Activated T-cell treated with anti-CD3 and anti-CD28 coated beads, Interleukin-2, amount 50 U/mL, for 4 hours (primary cell): ENCODE results near the gene ZIC1. TPM values are rescaled to one million over a fixed set of nuclear protein-coding genes. Genes with fewer than 3 reads are reported as not detected.

Experiments
- ATAC-seq, 2 donors: fragments of 200-7000 bp; cut with Tn5 transposase; one replicate each; pipeline ENCODE4 v1.10.0; 2021
- DNase-seq: peaks from one replicate; pipeline ENCODE4 v3.0.0-alpha.2; 2020
- H3K27me3 Mint-ChIP-seq: one replicate; pipeline ENCODE4 v1.8.0; 2021; ENCODE audit warnings: low read depth, mixed read lengths
- H3K36me3 Mint-ChIP-seq: one replicate; pipeline ENCODE4 v1.8.0; 2022; ENCODE audit warnings: mixed read lengths; ENCODE audit not compliant: insufficient read depth
- H3K4me1 Mint-ChIP-seq: one replicate; pipeline ENCODE4 v1.8.0; 2021; ENCODE audit warnings: low read depth, mixed read lengths
- H3K4me3 Mint-ChIP-seq: one replicate; pipeline ENCODE4 v1.8.0; 2021; ENCODE audit warnings: mild to moderate bottlenecking, moderate library complexity, mixed read lengths
- H3K9me3 Mint-ChIP-seq: one replicate; pipeline ENCODE4 v1.8.0; 2021; ENCODE audit warnings: mixed read lengths
- total RNA-seq, 3 donors: library from RNA; stranded (reverse); gene quantifications; one replicate each; pipeline ENCODE4 v1.2.1, GENCODE V29; 2021

The ZIC1 gene
- total RNA-seq, result not detected

DNA sequence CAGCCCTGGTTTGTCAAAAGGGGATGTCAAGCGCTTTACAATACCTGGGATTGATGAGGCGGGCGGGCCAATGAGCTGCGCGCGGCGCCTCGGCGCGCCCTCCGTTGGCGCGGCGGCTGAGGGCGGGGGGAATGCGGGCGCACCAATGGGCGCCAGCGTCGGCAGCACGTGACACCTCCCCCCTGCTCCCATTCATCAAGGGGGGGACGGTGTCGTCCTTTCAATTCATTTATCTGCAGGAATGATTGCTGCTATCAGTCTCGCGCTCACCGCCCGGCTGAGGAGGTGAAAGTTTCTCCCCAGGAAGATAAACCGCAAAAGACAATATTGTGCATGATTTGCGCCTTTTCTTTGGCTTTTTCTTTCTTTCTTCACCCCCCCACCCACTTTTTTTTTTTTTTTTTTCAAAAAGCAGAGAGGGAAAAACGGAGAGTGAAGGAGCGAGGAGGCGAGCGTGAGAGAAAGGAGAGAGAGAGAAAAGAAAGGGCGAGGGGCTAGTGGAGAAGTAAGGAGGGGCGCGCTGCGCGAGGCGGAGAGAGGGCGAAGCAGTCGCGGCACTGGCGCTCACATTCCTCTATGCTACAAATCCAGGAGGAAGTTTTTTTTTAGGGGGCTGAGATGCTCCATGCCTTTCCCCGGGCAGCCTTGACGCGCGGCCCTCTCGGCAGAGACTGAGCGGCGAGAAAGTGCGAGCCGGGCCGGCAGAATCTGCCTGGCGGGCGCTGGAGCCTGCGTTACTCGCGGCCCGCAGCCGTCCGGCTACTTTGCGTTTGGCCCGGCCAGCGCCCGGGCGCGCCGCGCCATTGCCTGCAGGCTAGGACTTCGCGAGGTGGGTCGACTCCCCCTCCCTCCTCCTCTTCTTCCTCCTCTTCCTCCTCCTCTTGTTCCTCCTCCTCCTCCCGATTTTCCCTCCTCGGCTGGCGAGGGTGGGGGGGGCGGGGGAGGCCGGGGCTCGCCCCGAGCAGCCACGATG lies at the start of gene ZIC1:
TSS of gene ZIC1 (plus strand) at position 223 of the 973 bp plus-strand sequence. CDS start at position 971, 748 bp downstream.
- ATAC-seq (no peak), DNase-seq (no peak)
- Mint-ChIP-seq H3K27me3 (peaks cover 88% of the 10 kb centered on the region), H3K36me3 (no peaks in the 10 kb centered on the region), H3K4me3 (no peak within 1 kb of the TSS), H3K4me1 (peaks cover 33% of the 10 kb centered on the region), H3K9me3 (peaks cover 19% of the 10 kb centered on the region)

GRCh38 chr3:147360051-147360439 lies 49.1 kb upstream of the ZIC1 start:
- DNase-seq (no peak), ATAC-seq (no peak)
- H3K9me3 Mint-ChIP-seq, result peaks cover 3% of the 10 kb centered on the region
- H3K4me1 Mint-ChIP-seq, result no peaks in the 10 kb centered on the region
- H3K4me3 Mint-ChIP-seq, result no peak overlapping the region
- H3K36me3 Mint-ChIP-seq, result no peaks in the 10 kb centered on the region
- peaks cover 67% of the 10 kb centered on the region for H3K27me3 Mint-ChIP-seq

- DNase-seq (no peak), ATAC-seq (no peak)
- peaks cover 64% of the 10 kb centered on the region for H3K27me3 Mint-ChIP-seq
- H3K36me3 Mint-ChIP-seq, result no peaks in the 10 kb centered on the region
- H3K4me3 Mint-ChIP-seq, result no peak overlapping the region
- no peaks in the 10 kb centered on the region for H3K4me1 Mint-ChIP-seq
- H3K9me3 Mint-ChIP-seq, result peaks cover 3% of the 10 kb centered on the region
Observed at GRCh38 chr3:147360646-147361453, 48.3 kb upstream of the ZIC1 start.

GRCh38 chr3:147361454-147362420 lies 47.4 kb upstream of the ZIC1 start:
- DNase-seq, result no peak
- Mint-ChIP-seq H3K4me1 (no peaks in the 10 kb centered on the region), H3K9me3 (no peaks in the 10 kb centered on the region), H3K36me3 (no peaks in the 10 kb centered on the region), H3K27me3 (peaks cover 55% of the 10 kb centered on the region), H3K4me3 (no peak overlapping the region)
- no peak for ATAC-seq

GRCh38 chr3:147364771-147365170 lies 44.4 kb upstream of the ZIC1 start:
- H3K27me3 Mint-ChIP-seq, result peaks cover 45% of the 10 kb centered on the region
- DNase-seq (no peak), ATAC-seq (no peak)
- H3K4me1 Mint-ChIP-seq, result no peaks in the 10 kb centered on the region
- H3K36me3 Mint-ChIP-seq, result no peaks in the 10 kb centered on the region
- H3K9me3 Mint-ChIP-seq, result no peaks in the 10 kb centered on the region
- no peak overlapping the region for H3K4me3 Mint-ChIP-seq

DNA sequence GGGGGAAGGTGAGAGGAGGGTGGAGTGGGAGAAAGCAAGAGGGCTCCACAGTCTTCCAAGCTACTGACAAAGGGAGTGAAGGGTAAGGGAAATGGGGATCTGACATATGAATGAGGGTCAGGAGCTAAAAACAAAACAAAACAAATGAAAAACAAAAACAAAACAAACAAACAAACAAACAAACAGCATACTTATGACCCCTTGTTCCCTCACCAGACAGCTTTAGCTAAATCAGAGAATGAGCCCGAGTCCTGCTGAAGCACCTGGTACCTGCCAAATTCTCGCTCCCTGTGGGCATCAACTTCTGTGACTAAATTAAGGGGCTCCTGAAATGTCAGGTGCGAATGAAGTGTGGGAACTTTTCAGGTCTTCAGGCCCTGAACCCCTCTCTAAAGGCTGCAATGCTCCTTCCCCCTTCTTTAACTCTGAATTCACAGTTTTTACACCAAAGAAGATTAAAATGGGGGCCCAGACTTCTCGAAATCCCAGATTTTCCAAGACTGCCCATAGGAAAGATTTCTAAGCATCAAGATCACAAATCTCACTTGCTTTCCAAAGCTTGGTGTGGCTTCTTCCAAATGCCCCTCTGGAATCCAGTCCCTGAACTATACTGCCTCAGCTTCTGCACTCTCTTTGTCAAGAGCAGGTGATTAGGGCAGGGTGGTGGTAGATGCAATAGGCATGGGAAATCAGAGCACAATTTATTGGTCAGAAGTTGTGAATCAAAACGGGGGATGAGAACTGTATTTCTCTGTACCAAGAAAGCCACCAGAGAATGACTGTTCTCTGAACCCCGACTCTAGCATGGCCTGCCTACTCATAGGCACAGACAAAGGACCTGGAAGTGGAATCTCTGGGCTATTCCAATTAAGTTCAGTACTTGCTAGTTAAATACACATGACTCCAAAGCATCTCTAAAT lies 43.7 kb upstream of the ZIC1 start:
- H3K4me1 Mint-ChIP-seq, result no peaks in the 10 kb centered on the region
- no peaks in the 10 kb centered on the region for H3K36me3 Mint-ChIP-seq
- H3K27me3 Mint-ChIP-seq, result peaks cover 45% of the 10 kb centered on the region
- no peak for DNase-seq
- H3K4me3 Mint-ChIP-seq, result no peak overlapping the region
- no peak for ATAC-seq
- H3K9me3 Mint-ChIP-seq, result no peaks in the 10 kb centered on the region

DNA sequence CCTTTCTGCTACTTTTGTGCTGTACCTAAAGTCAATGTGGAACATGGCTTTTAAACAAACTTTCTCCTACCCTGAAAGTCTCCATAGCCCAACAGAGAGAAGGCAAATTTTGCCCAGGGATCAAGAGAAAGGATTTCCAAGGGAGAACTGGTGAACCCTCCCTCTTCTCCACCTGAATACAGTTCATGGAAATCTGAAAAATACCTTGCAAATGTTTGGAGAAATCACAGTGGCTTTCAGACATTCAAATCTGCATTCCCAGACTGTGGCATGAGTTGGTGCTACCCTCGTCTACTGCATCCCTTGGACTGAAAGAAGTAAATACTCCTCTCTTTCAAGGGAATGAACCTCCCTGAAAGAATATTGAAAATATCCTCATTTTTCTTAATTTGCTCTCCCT lies 41.5 kb upstream of the ZIC1 start:
- H3K4me3 Mint-ChIP-seq, result no peak overlapping the region

GRCh38 chr3:147368151-147368550 lies 41.0 kb upstream of the ZIC1 start:
- no peak for ATAC-seq
- no peak for DNase-seq
- Mint-ChIP-seq H3K9me3 (no peaks in the 10 kb centered on the region), H3K36me3 (no peaks in the 10 kb centered on the region), H3K4me3 (no peak overlapping the region), H3K27me3 (peaks cover 59% of the 10 kb centered on the region), H3K4me1 (no peaks in the 10 kb centered on the region)

More for the DNA sequence above, 41.5 kb upstream of the ZIC1 start:
- H3K27me3 Mint-ChIP-seq, result peaks cover 54% of the 10 kb centered on the region
- H3K36me3 Mint-ChIP-seq, result no peaks in the 10 kb centered on the region
- ATAC-seq, result no peak
- H3K4me1 Mint-ChIP-seq, result no peaks in the 10 kb centered on the region
- DNase-seq, result no peak
- H3K9me3 Mint-ChIP-seq, result no peaks in the 10 kb centered on the region

GRCh38 chr3:147368561-147369221 lies 40.5 kb upstream of the ZIC1 start:
- H3K27me3 Mint-ChIP-seq, result peaks cover 64% of the 10 kb centered on the region
- no peaks in the 10 kb centered on the region for H3K36me3 Mint-ChIP-seq
- H3K4me3 Mint-ChIP-seq, result no peak overlapping the region
- no peak for ATAC-seq
- H3K9me3 Mint-ChIP-seq, result no peaks in the 10 kb centered on the region
- H3K4me1 Mint-ChIP-seq, result no peaks in the 10 kb centered on the region
- no peak for DNase-seq

DNA sequence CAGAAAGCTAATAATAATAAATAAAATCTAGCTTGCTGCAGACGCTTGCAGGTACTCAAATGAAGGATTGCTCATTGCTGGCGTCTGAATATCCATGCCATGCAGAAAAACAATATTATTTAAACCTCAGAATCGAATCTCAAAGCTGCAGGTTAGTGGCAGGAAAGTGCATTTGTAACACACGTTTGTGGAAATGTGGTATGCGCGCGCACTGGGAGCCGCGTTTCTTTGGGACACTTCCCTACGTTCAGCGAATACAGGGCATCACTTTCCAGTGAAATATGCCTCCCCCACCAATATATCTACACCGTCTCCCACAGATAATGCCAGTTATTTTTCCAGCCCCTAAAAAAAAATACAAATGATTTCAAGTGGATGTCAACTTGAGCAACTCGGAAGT lies 39.9 kb upstream of the ZIC1 start:
- Mint-ChIP-seq H3K4me1 (no peaks in the 10 kb centered on the region), H3K27me3 (peaks cover 70% of the 10 kb centered on the region), H3K9me3 (no peaks in the 10 kb centered on the region), H3K36me3 (no peaks in the 10 kb centered on the region), H3K4me3 (no peak overlapping the region)
- no peak for ATAC-seq
- no peak for DNase-seq

- no peaks in the 10 kb centered on the region for H3K4me1 Mint-ChIP-seq
- no peaks in the 10 kb centered on the region for H3K36me3 Mint-ChIP-seq
- H3K9me3 Mint-ChIP-seq, result no peaks in the 10 kb centered on the region
- H3K27me3 Mint-ChIP-seq, result peaks cover 70% of the 10 kb centered on the region
- DNase-seq (no peak), ATAC-seq (no peak)
- H3K4me3 Mint-ChIP-seq, result no peak overlapping the region
Observed at GRCh38 chr3:147369661-147370123, 39.5 kb upstream of the ZIC1 start.

DNA sequence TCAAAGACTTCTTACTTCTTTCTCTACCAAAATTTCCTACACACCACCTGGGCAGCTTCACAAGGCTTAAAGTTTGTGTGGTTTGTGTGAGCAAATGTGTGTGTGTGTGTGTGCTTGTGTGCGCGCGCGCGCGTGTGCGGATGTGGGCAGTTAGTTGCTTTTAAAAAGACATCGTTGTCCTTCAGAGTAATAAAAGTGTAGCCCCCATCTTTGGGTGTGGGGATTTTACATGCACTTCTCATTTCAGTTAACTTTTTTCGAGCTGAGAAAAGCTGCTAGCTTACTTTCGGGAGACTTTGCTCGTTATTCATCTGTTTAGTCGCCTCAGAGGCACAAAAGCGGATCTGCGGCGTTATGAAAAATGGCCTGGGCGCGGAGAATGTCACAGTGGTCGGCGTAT lies 38.8 kb upstream of the ZIC1 start:
- no peaks in the 10 kb centered on the region for H3K4me1 Mint-ChIP-seq
- no peak for ATAC-seq
- H3K4me3 Mint-ChIP-seq, result no peak overlapping the region
- H3K9me3 Mint-ChIP-seq, result no peaks in the 10 kb centered on the region
- H3K36me3 Mint-ChIP-seq, result no peaks in the 10 kb centered on the region
- peaks cover 74% of the 10 kb centered on the region for H3K27me3 Mint-ChIP-seq
- DNase-seq, result no peak
